ENCODE data around the gene MCF2L2. TPM values are rescaled to one million over a fixed set of nuclear protein-coding genes. Genes with fewer than 3 reads are reported as not detected.

Gene MCF2L2
- total RNA-seq, 1 donor from 2014 or later: 18.1 TPM

GRCh38 chr3:183208800-183209199 is 219.6 kb downstream of the MCF2L2 start:
- no peak for DNase-seq
- Mint-ChIP-seq H3K27me3 (ENCODE audit: unreplicated experiment) (no peaks in the 10 kb centered on the region), H3K36me3 (ENCODE audit: unreplicated experiment) (peaks cover 7% of the 10 kb centered on the region), H3K27ac (ENCODE audit: unreplicated experiment) (no peak overlapping the region), H3K4me3 (ENCODE audit: unreplicated experiment) (no peak overlapping the region), H3K9me3 (ENCODE audit: unreplicated experiment) (peaks cover 3% of the 10 kb centered on the region), H3K4me1 (ENCODE audit: low read depth, unreplicated experiment) (peaks cover 2% of the 10 kb centered on the region)
- no peak for TF ChIP-seq CTCF (IDR thresholded peaks at IDR 0.05; ENCODE audit: partially characterized antibody, unreplicated experiment)

- Mint-ChIP-seq H3K4me3 (ENCODE audit: unreplicated experiment) (no peak overlapping the region), H3K36me3 (ENCODE audit: unreplicated experiment) (peaks cover 13% of the 10 kb centered on the region), H3K27ac (ENCODE audit: unreplicated experiment) (no peak overlapping the region), H3K27me3 (ENCODE audit: unreplicated experiment) (no peaks in the 10 kb centered on the region), H3K9me3 (ENCODE audit: unreplicated experiment) (peaks cover 6% of the 10 kb centered on the region), H3K4me1 (ENCODE audit: low read depth, unreplicated experiment) (peaks cover 2% of the 10 kb centered on the region)
- no peak for DNase-seq
- TF ChIP-seq CTCF (IDR thresholded peaks at IDR 0.05; ENCODE audit: partially characterized antibody, unreplicated experiment): no peak
Observed at GRCh38 chr3:183208260-183208659, 220.2 kb downstream of the MCF2L2 start.

GRCh38 chr3:183203670-183204069 is 224.7 kb downstream of the MCF2L2 start:
- no peak for TF ChIP-seq CTCF (IDR thresholded peaks at IDR 0.05; ENCODE audit: partially characterized antibody, unreplicated experiment)
- Mint-ChIP-seq H3K27me3 (ENCODE audit: unreplicated experiment) (no peaks in the 10 kb centered on the region), H3K27ac (ENCODE audit: unreplicated experiment) (no peak overlapping the region), H3K36me3 (ENCODE audit: unreplicated experiment) (peaks cover 23% of the 10 kb centered on the region), H3K4me1 (ENCODE audit: low read depth, unreplicated experiment) (peaks cover 2% of the 10 kb centered on the region), H3K4me3 (ENCODE audit: unreplicated experiment) (no peak overlapping the region), H3K9me3 (ENCODE audit: unreplicated experiment) (peaks cover 6% of the 10 kb centered on the region)
- no peak for DNase-seq

GRCh38 chr3:183202004-183202722 is 226.3 kb downstream of the MCF2L2 start:
- no peak for DNase-seq
- peaks cover 6% of the 10 kb centered on the region for H3K9me3 Mint-ChIP-seq (ENCODE audit: unreplicated experiment)
- no peaks in the 10 kb centered on the region for H3K4me1 Mint-ChIP-seq (ENCODE audit: low read depth, unreplicated experiment)
- H3K4me3 Mint-ChIP-seq (ENCODE audit: unreplicated experiment): no peak overlapping the region
- no peaks in the 10 kb centered on the region for H3K27me3 Mint-ChIP-seq (ENCODE audit: unreplicated experiment)
- TF ChIP-seq CTCF (IDR thresholded peaks at IDR 0.05; ENCODE audit: partially characterized antibody, unreplicated experiment): no peak
- peaks cover 23% of the 10 kb centered on the region for H3K36me3 Mint-ChIP-seq (ENCODE audit: unreplicated experiment)
- no peak overlapping the region for H3K27ac Mint-ChIP-seq (ENCODE audit: unreplicated experiment)

- no peaks in the 10 kb centered on the region for H3K27me3 Mint-ChIP-seq (ENCODE audit: unreplicated experiment)
- TF ChIP-seq CTCF (IDR thresholded peaks at IDR 0.05; ENCODE audit: partially characterized antibody, unreplicated experiment): no peak
- H3K36me3 Mint-ChIP-seq (ENCODE audit: unreplicated experiment): peaks cover 17% of the 10 kb centered on the region
- no peak for DNase-seq
- no peak overlapping the region for H3K4me3 Mint-ChIP-seq (ENCODE audit: unreplicated experiment)
- peaks cover 4% of the 10 kb centered on the region for H3K9me3 Mint-ChIP-seq (ENCODE audit: unreplicated experiment)
- H3K27ac Mint-ChIP-seq (ENCODE audit: unreplicated experiment): no peak overlapping the region
- no peaks in the 10 kb centered on the region for H3K4me1 Mint-ChIP-seq (ENCODE audit: low read depth, unreplicated experiment)
Observed at GRCh38 chr3:183198939-183199338, 229.5 kb downstream of the MCF2L2 start.
